D341Med (cell line): ENCODE results near the gene ATXN7L1.
A peak's percentile ranks its signal among the peaks of the same experiment; 100 is the strongest.

Experiments
- DNase-seq: peaks from one replicate; pipeline ENCODE4 v3.0.0; 2012; ENCODE audit warnings: low spot score

ATXN7L1 gene

GRCh38 chr7:105778956-105779355 lies 97.4 kb downstream of the ATXN7L1 start:
- no peak for DNase-seq

GRCh38 chr7:105776986-105777910 lies 99.2 kb downstream of the ATXN7L1 start:
- DNase-seq, result no peak

- DNase-seq, result no peak
Observed at GRCh38 chr7:105776068-105776790, 100.2 kb downstream of the ATXN7L1 start.

- no peak for DNase-seq
Observed at GRCh38 chr7:105775580-105775979, 100.8 kb downstream of the ATXN7L1 start.

- DNase-seq, result no peak
Observed at GRCh38 chr7:105773030-105773460, 103.4 kb downstream of the ATXN7L1 start.

GRCh38 chr7:105769901-105770628 lies 106.3 kb downstream of the ATXN7L1 start:
- peak; percentile 45 for DNase-seq

GRCh38 chr7:105768898-105769507 lies 107.4 kb downstream of the ATXN7L1 start:
- no peak for DNase-seq

- no peak for DNase-seq
Observed at GRCh38 chr7:105768117-105768516, 108.3 kb downstream of the ATXN7L1 start.

GRCh38 chr7:105766421-105767073 lies 109.9 kb downstream of the ATXN7L1 start:
- no peak for DNase-seq

- DNase-seq, result no peak
Observed at GRCh38 chr7:105765846-105766245, 110.6 kb downstream of the ATXN7L1 start.

- no peak for DNase-seq
Observed at GRCh38 chr7:105764506-105764905, 111.9 kb downstream of the ATXN7L1 start.

- no peak for DNase-seq
Observed at GRCh38 chr7:105760551-105761447, 115.6 kb downstream of the ATXN7L1 start.

- peak; percentile 52 for DNase-seq
Observed at GRCh38 chr7:105759670-105760550, 116.5 kb downstream of the ATXN7L1 start.

GRCh38 chr7:105756367-105756766 lies 120.0 kb downstream of the ATXN7L1 start:
- no peak for DNase-seq

GRCh38 chr7:105752671-105753275 lies 123.6 kb downstream of the ATXN7L1 start:
- no peak for DNase-seq

- DNase-seq, result no peak
Observed at GRCh38 chr7:105751054-105751453, 125.3 kb downstream of the ATXN7L1 start.

- no peak for DNase-seq
Observed at GRCh38 chr7:105748701-105749100, 127.7 kb downstream of the ATXN7L1 start.

GRCh38 chr7:105745681-105746330 lies 130.6 kb downstream of the ATXN7L1 start:
- no peak for DNase-seq
